ENCODE results near the gene TMPRSS12. TPM values are rescaled to one million over a fixed set of nuclear protein-coding genes. Genes with fewer than 3 reads are reported as not detected.

Gene TMPRSS12
- total and polyA plus RNA-seq, 3 donors from 2014 or later: 6.8 to 65.6 (median 8.9) TPM

DNA sequence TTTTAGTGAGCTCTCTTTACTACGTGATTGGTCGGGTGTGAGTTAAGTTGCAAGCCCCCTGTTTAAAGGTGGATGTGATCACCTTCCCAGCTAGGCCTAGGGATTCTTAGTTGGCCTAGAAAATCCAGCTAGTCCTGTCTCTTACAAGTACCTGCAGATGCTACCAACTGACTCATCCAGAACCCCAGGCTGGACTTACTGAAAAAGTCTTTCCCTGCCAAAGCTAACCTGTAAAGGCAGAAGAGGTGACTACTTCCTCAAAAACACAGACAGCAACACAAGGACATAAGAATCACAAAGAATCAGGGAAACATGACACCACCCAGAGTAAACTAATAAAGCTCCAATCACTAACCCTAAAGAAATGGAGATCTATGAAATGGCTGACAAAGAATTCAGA, 70.5 kb downstream of the TMPRSS12 start:
- Histone ChIP-seq H3K9me3 (no peaks in the 10 kb centered on the region), H3K36me3 (ENCODE audit: low read depth, missing control alignments) (no peaks in the 10 kb centered on the region), H3K27me3 (no peaks in the 10 kb centered on the region), H3K4me1 (no peaks in the 10 kb centered on the region), H3K27ac (no peak overlapping the region), H3K4me3 (no peak overlapping the region)
- TF ChIP-seq, protein P1, sequence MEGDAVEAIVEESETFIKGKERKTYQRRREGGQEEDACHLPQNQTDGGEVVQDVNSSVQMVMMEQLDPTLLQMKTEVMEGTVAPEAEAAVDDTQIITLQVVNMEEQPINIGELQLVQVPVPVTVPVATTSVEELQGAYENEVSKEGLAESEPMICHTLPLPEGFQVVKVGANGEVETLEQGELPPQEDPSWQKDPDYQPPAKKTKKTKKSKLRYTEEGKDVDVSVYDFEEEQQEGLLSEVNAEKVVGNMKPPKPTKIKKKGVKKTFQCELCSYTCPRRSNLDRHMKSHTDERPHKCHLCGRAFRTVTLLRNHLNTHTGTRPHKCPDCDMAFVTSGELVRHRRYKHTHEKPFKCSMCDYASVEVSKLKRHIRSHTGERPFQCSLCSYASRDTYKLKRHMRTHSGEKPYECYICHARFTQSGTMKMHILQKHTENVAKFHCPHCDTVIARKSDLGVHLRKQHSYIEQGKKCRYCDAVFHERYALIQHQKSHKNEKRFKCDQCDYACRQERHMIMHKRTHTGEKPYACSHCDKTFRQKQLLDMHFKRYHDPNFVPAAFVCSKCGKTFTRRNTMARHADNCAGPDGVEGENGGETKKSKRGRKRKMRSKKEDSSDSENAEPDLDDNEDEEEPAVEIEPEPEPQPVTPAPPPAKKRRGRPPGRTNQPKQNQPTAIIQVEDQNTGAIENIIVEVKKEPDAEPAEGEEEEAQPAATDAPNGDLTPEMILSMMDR (IDR thresholded peaks at IDR 0.05): no peak
- no peak for TF ChIP-seq POLR2A (IDR thresholded peaks at IDR 0.05)
- no peak for DNase-seq
- WGBS, 2 donors: 78 to 85% methylated on average over 2 of the region's 2 CpGs
- intact Hi-C loops (cut with DNase I; ENCODE audit: low total_unique reads): no loop called here

DNA sequence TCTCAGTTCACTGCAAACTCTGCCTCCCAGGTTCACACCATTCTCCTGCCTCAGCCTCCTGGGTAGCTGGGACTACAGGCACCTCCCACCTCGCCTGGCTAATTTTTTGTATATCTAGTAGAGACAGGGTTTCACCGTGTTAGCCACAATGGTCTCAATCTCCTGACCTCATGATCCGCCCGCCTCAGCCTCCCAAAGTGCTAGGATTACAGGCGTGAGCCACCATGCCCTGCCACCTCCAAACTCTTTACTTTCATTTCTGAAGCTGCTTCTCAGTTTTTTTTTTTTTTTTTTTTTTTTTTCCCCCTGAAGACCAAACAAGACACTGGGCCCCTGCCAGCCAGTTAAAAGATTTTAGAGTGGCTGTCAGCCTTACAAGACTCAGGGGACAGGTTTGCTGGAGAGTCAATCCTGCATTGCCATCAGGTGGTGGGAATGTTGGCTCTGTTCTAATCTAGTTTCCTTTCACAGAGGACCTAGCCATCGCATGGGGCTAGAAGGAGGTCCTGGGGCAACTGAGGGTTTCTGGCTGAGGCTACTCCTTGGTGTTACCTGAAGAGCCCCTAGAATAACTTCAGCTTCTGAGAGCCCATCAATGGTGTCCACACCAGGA, 72.3 kb downstream of the TMPRSS12 start:
- WGBS, 2 donors: 76 to 94% methylated on average over 6 of the region's 6 CpGs
- no peaks in the 10 kb centered on the region for H3K9me3 ChIP-seq
- no peak for DNase-seq

DNA sequence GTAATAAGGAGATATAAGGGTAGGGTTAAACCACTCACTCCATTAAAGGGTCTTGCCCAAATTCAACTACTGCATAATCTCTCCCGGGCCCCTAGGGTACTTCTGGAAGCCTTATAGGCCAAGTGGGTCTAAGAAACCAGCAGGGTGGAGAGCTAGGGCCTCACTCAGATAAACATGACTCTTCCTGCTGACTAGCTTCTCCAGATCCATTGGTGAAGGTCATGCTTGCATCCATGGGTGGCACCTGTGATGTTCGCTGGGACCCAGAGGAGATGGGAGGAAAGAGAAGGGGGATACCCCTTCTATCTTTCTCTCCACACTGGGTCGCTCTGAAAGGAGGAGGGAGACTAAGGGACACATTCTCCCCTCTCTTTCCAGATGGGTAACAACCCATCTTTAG, 73.6 kb downstream of the TMPRSS12 start:
- Histone ChIP-seq H3K4me3 (no peak overlapping the region), H3K4me1 (no peaks in the 10 kb centered on the region), H3K27ac (no peak overlapping the region), H3K9me3 (no peaks in the 10 kb centered on the region), H3K27me3 (no peaks in the 10 kb centered on the region), H3K36me3 (ENCODE audit: low read depth, missing control alignments) (no peaks in the 10 kb centered on the region)
- TF ChIP-seq, protein P1 (IDR thresholded peaks at IDR 0.05): no peak
- TF ChIP-seq POLR2A (IDR thresholded peaks at IDR 0.05): no peak
- intact Hi-C loops (cut with DNase I; ENCODE audit: low total_unique reads): no loop called here
- 83 to 93% methylated on average over 3 of the region's 3 CpGs for WGBS, 2 donors
- DNase-seq: no peak

More for the DNA sequence above, 72.3 kb downstream of the TMPRSS12 start:
- intact Hi-C loops (cut with DNase I; ENCODE audit: low total_unique reads): no loop called here
- H3K27ac ChIP-seq: no peak overlapping the region
- no peaks in the 10 kb centered on the region for H3K27me3 ChIP-seq
- no peak overlapping the region for H3K4me3 ChIP-seq
- H3K36me3 ChIP-seq (ENCODE audit: low read depth, missing control alignments): no peaks in the 10 kb centered on the region
- TF ChIP-seq, protein P1 (IDR thresholded peaks at IDR 0.05): no peak
- no peak for TF ChIP-seq POLR2A (IDR thresholded peaks at IDR 0.05)
- H3K4me1 ChIP-seq: no peaks in the 10 kb centered on the region

DNA sequence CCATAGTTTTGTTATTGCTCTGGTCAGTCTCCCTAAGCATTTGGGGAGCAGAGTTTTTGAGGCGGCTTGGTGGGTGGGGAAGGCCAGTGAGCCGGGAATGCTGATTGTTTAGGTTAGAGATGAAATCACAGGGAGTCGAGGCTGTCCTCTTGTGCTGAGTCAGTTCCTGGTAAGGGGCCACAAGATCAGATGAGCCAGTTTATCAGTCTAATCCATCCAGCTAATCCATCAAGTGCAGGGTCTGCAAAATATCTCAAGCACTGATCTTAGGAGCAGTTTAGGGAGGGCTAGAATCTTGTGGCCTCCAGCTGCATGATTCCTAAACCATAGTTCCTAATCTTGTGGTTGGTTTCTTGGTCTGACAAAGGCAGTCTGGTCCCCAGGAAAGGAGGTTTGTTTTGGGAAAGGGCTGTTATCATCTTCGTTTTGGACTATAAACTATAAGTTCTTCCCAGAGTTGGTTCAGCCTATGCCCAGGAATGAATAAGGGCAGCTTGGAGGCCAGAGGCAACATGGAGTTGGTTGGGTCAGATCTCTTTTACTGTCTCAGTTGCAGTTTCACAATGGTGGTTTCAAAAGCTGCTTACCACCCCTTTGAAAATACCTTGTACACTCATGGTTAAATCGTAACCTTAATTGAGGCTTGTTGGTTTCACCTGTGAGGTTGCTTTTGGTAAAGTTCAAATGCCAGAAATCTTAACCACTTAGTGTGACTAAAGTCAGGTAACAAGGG, 76.0 kb downstream of the TMPRSS12 start:
- WGBS, 2 donors: 87 to 89% methylated on average over 5 of the region's 5 CpGs
- no peaks in the 10 kb centered on the region for H3K27me3 ChIP-seq
- intact Hi-C loops (cut with DNase I; ENCODE audit: low total_unique reads): no loop called here

More for the DNA sequence above, 76.0 kb downstream of the TMPRSS12 start:
- no peak for TF ChIP-seq POLR2A (IDR thresholded peaks at IDR 0.05)
- TF ChIP-seq, protein P1 (IDR thresholded peaks at IDR 0.05): no peak
- Histone ChIP-seq H3K36me3 (ENCODE audit: low read depth, missing control alignments) (no peaks in the 10 kb centered on the region), H3K9me3 (no peaks in the 10 kb centered on the region), H3K4me3 (no peak overlapping the region), H3K27ac (no peak overlapping the region), H3K4me1 (peaks cover 3% of the 10 kb centered on the region)
- DNase-seq: no peak
